ENCODE measurements around the gene SPIC. TPM values are rescaled to one million over a fixed set of nuclear protein-coding genes. Genes with fewer than 3 reads are reported as not detected.

SPIC gene
- total and polyA plus RNA-seq, 2 donors (not counting 3 experiments of a cell fraction or from before 2014, with no cell fraction given) = not detected

DNA sequence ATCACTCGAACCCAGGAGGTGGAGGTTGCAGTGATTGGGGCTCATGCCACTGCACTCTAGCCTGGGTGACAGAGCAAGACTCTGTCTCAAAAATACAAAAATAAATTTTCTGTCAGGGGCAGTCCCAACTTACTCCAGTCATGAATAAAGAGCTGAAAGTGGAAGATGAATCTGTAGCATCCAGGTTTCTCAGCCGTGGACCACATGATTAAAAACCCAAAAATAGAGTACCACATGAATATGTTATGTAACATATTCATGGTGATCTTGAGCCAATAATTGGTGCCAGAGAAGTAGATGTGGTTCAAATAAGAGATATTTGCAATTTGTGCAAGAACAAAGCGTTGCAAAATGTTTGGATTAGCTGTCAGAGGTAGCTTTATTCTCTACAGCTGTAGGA, 23.1 kb downstream of the SPIC start:
- H3K4me2 ChIP-seq (ENCODE audit: insufficient read depth, low read length) = no peak overlapping the region
- H2AFZ ChIP-seq (ENCODE audit: low read depth, low read length) = no peak overlapping the region
- H3K27me3 ChIP-seq (ENCODE audit: control insufficient read depth in 2 of 2, insufficient read depth in 2 of 2, low read length in 2 of 2) = no peaks in the 10 kb centered on the region
- no peaks in the 10 kb centered on the region for H3K4me1 ChIP-seq (ENCODE audit: control insufficient read depth, extremely low read depth, insufficient read depth, low read length)
- ChIA-PET CTCF (no interaction called here), POLR2A (no interaction called here)
- FAIRE-seq (no peak), DNase-seq (ENCODE audit: low read depth, low spot score) (no peak)
- intact Hi-C loops (cut with micrococcal nuclease) = no loop called here
- no peaks in the 10 kb centered on the region for H4K20me1 ChIP-seq (replicated peaks; ENCODE audit: control insufficient read depth, extremely low read depth, insufficient read depth, low read length)
- H3K27ac ChIP-seq (ENCODE audit: insufficient read depth, low read depth, low read length) = no peak overlapping the region
- BruUV-seq (replicated peaks) = no TSS peak
- H3K4me3 ChIP-seq (replicated peaks in 1 of 3; ENCODE audit: insufficient read depth in 1 of 3, low read depth in 1 of 3, low read length in 3 of 3) = no peak overlapping the region
- no peaks in the 10 kb centered on the region for H3K79me2 ChIP-seq (ENCODE audit: control insufficient read depth, insufficient read depth, low read length)
- no peaks in the 10 kb centered on the region for H3K9me3 ChIP-seq (replicated peaks; ENCODE audit: control insufficient read depth, insufficient read depth, low read length)
- dilution Hi-C loops (cut with MboI; ENCODE audit: extremely low pct_ligation_motif_present, low sequenced_read_pairs) = no loop called here
- TF ChIP-seq MYC (IDR thresholded peaks at IDR 0.05; ENCODE audit: low read depth, low read length) (no peak), FOS (IDR thresholded peaks at IDR 0.05; ENCODE audit: borderline replicate concordance, insufficient read depth, low read length) (no peak), JUN (IDR thresholded peaks at IDR 0.05; ENCODE audit: borderline replicate concordance, insufficient read depth, insufficient read length, low read depth) (no peak), POLR2A (IDR thresholded peaks at IDR 0.05; ENCODE audit: low read depth, low read length) (no peak), POLR2AphosphoS5 (IDR thresholded peaks at IDR 0.05; ENCODE audit: insufficient read depth, low read depth, low read length) (no peak), GATA2 (IDR thresholded peaks at IDR 0.05; ENCODE audit: insufficient read depth, insufficient read length, low read depth, low read length) (no peak)
- TF ChIP-seq, protein P1, sequence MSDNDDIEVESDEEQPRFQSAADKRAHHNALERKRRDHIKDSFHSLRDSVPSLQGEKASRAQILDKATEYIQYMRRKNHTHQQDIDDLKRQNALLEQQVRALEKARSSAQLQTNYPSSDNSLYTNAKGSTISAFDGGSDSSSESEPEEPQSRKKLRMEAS (IDR thresholded peaks at IDR 0.05; ENCODE audit: insufficient read depth, insufficient read length) = no peak
- TF ChIP-seq, protein P2, sequence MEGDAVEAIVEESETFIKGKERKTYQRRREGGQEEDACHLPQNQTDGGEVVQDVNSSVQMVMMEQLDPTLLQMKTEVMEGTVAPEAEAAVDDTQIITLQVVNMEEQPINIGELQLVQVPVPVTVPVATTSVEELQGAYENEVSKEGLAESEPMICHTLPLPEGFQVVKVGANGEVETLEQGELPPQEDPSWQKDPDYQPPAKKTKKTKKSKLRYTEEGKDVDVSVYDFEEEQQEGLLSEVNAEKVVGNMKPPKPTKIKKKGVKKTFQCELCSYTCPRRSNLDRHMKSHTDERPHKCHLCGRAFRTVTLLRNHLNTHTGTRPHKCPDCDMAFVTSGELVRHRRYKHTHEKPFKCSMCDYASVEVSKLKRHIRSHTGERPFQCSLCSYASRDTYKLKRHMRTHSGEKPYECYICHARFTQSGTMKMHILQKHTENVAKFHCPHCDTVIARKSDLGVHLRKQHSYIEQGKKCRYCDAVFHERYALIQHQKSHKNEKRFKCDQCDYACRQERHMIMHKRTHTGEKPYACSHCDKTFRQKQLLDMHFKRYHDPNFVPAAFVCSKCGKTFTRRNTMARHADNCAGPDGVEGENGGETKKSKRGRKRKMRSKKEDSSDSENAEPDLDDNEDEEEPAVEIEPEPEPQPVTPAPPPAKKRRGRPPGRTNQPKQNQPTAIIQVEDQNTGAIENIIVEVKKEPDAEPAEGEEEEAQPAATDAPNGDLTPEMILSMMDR (IDR thresholded peaks at IDR 0.05; ENCODE audit: extremely low read depth in 1 of 2, insufficient read depth in 1 of 2, low read depth in 1 of 2, low read length in 2 of 2) = no peak
- no peaks in the 10 kb centered on the region for H3K36me3 ChIP-seq (ENCODE audit: control insufficient read depth in 2 of 2, extremely low read depth in 1 of 2, insufficient read depth in 2 of 2, low read length in 2 of 2)
- no peak overlapping the region for H3K9ac ChIP-seq (replicated peaks; ENCODE audit: extremely low read depth, insufficient read depth, low read length)
- no peaks in the 10 kb centered on the region for H3K9me1 ChIP-seq (replicated peaks; ENCODE audit: control insufficient read depth, extremely low read depth, insufficient read depth, low read length)

Measured in endothelial cell of umbilical vein (primary cell).